ENCODE measurements around the gene FBL.
A peak's percentile ranks its signal among the peaks of the same experiment; 100 is the strongest.
"Not testable (repeated sequence)": the region's sequence is repeated elsewhere in the genome, so short reads cannot be mapped to it uniquely, and the experiment has no call there.

The FBL gene

DNA sequence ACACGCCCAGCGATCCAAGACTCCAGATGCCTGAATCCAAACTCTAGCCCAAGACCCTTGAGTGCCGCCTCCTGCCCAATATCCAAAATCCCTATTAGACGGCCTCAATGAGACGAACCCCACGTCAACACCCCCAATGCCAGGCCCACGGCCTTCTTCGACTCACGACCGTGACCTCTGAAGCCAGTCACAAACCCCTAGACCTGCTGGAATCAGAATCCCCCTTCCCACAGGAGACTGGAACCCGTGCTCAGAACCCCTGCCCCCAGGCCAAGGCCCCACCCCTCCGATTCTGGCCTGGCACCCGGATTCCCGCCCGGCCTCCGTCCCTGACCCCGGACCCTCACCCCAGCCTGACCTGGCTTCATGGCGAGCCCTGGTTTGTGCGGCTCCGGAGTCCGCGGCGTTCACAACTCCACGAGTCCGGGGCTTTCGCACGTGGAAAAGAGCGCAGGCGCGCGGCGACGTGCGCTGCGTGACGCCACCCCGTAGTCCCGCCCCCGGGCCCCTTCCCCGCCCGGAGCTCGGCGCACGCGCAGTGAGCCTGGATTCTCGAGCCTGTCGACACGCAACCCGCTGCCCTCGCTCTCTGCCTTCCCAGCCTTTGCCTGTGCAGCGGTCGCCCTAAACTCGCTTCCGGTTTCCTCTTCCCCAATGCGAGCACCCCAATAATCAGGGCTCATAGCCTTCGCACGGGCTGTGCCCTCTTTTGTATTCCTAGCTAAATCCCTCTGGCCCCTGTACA is at the start of gene FBL:
Gene FBL (minus strand): TSS at position 447 of the 745 bp plus-strand sequence. CDS start 79 bp downstream, at position 368.
- peak; percentile 92 for DNase-seq

- not testable (repeated sequence) for DNase-seq
Measured at GRCh38 chr19:39895096-39895495, 48.9 kb upstream of the FBL start.

DNA sequence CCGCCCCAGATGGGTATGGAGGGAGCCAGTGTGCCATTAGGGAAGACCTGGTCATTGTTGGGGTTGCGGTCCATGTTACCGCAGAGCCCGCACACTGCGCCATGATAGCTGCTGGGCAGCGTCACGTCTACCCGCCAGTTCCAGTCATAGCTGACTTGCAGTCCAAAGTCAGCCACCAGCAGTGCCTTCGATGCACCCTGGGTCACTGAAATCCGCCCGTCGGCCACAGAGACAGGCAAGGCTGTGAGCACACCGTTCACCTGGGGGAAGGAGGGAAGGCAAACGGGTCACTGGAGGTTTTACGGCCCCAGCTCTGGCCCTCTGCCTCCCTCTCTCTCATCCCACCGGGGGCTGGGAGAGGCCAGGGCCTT is 48.0 kb upstream of the FBL start:
- not testable (repeated sequence) for DNase-seq

DNA sequence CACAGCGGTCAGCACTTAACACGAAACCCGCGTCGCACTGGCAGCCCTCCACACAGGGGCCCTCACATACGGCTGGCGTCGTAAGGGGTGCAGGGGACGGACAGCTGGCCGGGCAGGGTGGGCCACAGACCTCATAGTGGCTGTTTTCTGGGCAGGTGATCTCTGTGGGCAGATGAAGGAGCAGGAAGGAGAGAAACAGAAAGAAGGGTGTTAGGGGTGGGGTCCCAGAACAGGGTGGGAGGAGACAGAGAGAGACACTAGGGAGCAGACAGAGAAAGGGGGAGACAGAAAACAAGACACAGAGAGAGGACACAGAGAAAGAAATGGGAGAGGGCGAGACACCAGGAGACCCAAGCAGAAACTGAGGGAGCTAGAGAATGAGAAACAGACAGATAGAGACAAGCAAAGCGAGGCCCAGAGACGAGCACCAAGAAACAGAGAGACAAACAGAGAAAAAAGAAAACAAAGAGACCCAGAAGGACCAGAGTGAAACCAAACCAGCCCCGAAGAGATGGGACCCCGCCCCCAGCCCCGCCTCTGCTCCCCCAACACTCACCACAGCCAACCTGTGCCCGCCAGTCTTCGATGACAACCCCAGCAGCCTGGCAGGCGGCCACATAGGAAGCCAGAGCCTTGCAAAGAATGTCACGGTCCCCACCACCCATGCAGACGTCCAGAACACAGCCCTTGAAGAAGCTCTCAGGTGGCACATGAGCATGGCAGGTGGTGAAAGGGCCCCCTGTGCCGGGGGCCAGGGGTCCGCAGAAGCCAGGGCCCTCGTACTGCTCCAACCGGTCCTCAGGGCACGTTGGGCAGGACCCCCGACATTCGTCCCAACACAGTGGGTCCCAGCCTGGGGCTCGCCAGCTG is 47.4 kb upstream of the FBL start:
- not testable (repeated sequence) for DNase-seq

DNA sequence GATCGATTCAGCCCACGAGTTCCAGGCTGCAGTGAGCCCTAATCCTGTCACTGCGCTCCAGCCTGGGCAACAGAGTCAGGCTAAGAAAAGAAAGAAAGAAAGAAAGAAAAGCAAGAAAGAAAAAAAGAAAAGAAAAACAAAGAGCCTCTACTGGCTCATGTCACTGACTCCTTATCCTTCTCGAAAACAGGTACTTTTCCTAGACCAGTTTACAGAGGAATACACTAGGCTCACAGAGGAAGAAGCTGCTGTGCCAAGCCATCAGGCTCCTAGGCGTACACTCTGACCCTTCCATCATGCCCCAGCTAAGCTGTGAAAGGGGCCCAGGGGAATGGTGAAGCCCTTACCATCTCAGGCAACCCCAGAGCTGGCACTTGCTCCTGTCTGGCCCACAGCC is 46.3 kb upstream of the FBL start:
- not testable (repeated sequence) for DNase-seq

DNA sequence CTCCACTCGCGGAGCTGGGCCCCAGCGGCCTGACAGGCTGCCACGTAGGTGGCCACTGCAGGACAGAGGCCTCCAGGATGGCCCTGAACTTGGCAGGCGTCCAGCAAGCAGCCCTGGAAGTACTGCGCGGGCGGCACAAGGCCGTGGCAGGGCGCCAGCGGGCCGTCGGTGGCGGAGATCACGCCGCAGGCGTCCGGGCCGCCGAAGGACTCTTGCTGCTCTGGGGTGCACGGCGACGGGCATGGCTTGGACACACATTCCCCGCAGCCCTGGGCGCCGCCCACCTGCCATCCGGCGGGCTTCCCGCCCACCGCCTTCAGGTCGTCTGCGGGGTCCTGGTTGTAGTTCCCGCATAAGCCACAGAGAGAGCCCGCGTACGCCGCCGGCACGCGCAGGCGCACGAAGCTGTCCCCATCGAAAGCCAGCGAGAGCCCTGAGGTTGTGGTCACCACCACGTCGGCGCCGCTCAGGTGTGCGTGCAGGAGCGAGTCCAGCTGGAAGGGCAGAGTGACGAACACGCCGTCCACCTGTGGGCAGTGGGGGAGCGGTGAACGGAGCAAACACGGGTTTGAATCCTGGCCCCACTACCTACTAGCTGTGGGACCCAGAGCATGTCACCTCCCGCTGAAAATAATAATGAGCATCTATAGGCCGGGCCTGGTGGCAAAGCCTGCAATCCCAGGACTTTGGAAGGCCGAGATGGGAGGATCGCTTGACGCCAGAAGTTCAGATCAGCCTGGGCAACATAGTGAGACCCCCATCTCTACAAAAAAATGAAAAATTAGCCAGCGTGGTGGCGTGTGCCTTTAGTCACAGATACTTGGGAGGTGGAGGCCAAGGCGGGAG is 45.7 kb upstream of the FBL start:
- not testable (repeated sequence) for DNase-seq

- no peak for DNase-seq
Measured at GRCh38 chr19:39890755-39891551, 44.8 kb upstream of the FBL start.

DNA sequence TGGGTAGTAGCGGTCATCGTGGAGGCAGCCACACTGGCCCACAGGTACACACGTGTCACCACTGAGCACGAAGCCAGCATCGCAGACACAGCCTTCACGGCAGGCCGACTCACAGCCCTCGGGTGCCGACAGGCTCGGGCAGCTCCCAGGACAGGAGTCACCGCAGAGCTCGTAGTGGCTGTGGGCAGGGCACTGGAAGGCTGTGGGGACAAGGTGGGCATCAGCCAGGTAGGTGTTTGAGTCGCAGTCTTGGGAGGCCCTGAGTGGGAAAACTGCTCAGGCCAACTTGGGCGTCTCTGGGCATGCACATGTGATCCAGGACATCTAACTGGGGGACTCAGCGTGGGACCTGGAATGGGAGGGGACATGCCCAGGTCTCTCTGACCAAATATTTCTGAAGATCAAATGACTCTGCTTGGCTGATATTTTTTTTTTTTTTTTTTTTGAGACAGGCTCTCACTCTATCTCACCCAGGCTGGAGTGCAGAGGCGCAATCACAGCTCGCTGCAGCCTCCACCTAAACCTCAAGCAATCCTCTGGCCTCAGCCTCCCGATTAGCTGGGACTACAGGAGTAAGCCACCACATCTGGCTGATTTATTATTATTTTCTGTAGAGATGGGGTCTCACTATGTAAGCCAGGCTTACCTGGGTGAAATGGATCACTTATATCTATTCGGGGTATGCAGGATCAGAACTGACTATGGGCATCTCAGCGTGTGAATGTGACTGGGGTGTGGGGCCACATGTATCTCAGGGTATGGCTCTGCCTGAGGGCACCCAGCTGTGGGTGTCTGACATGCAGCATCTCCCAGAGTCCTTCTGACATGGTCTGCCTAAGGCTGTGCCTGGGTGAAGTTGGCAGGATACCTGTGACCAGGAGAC is 43.9 kb upstream of the FBL start:
- not testable (repeated sequence) for DNase-seq

- not testable (repeated sequence) for DNase-seq
Measured at GRCh38 chr19:39887456-39887951, 41.3 kb upstream of the FBL start.

DNA sequence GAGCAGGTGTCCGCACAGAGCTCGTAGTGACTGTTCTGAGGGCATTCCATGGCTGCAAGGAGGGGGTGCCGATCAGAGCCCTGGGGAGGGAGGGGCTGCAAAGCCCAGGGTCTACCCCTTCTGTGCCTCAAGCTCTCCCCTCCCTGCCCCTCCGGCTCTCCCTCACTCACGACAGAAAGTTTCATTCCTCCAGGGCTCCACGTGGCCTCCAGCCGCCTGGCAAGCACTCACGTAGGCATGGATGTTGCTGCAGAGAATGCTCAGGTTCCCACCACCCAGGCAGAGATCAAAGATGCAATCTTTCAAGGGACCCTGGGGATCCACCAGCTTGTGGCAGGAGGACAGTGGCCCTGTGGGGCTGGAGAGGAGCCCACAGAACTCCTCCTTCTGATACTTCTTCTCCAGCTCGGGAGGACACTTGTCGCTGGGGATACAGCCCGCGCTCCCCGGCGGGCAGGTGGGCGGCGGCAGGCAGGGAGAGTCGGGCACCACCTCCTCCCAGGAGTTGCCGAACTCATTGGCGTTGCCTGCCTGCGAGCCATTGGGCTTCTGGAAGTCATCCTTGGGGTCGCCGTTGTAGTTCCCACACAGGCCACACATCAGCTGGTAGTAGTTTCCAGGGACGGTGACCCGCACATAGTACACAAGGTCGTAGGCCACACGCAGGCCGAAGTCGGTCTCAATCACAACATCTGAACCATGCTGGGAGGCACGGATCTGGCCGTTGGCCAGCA is 39.8 kb upstream of the FBL start:
- not testable (repeated sequence) for DNase-seq

DNA sequence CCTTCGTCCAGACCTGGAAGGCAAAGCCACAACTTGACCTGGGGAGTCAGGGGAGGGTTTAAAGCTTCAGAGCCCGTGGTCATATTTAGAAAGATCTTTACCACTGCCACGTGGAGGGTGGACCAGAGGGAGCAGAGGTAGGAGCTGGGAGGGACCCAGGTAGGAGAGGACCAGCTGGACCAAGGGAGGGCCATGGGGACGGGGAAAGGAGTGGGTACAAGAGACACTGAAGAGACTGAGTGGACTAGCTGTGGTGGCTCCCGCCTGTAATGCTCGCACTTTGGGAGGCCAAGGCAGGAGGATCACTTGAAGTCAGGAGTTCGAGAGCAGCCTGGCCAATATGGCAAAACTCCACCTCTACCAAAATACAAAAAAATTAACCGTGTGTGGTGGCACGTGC is 38.5 kb upstream of the FBL start:
- not testable (repeated sequence) for DNase-seq

GRCh38 chr19:39882645-39883044 is 36.5 kb upstream of the FBL start:
- DNase-seq = not testable (repeated sequence)

GRCh38 chr19:39881495-39882110 is 35.4 kb upstream of the FBL start:
- DNase-seq = peak; percentile 70

GRCh38 chr19:39880241-39880640 is 34.1 kb upstream of the FBL start:
- not testable (repeated sequence) for DNase-seq

DNA sequence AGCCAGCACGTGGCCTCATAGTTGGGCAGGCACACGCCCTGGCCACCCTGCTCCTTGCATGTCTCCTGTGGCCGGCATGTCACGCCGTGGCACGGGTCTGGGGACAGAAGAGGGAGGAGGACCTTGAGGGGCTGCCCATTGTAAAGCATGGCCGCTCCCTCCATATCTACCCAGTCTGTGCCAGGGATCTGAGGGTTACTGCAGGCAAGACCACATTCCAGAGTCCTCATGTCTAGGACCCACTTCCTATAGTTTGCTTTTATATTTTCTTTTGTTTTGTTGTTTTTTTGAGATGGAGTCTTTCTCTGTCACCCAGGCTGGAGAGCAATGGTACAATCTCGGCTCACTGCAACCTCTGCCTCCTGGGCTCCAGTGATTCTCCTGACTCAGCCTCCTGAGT is 33.6 kb upstream of the FBL start:
- DNase-seq = not testable (repeated sequence)

- DNase-seq = not testable (repeated sequence)
Measured at GRCh38 chr19:39878866-39879265, 32.7 kb upstream of the FBL start.

GRCh38 chr19:39878398-39878797 is 32.2 kb upstream of the FBL start:
- no peak for DNase-seq

DNA sequence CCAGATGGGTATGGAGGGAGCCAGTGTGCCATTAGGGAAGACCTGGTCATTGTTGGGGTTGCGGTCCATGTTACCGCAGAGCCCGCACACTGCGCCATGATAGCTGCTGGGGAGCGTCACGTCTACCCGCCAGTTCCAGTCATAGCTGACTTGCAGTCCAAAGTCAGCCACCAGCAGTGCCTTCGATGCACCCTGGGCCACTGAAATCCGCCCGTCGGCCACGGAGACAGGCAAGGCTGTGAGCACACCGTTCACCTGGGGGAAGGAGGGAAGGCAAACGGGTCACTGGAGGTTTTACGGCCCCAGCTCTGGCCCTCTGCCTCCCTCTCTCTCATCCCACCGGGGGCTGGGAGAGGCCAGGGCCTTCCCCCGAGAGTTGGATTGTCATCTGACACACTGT is 31.8 kb upstream of the FBL start:
- DNase-seq = not testable (repeated sequence)

GRCh38 chr19:39877488-39877887 is 31.3 kb upstream of the FBL start:
- DNase-seq = not testable (repeated sequence)

- DNase-seq = not testable (repeated sequence)
Measured at GRCh38 chr19:39876486-39876885, 30.3 kb upstream of the FBL start.
